Kidney capillary endothelial cell (primary cell): ENCODE results near the gene TCHP.
A peak's percentile ranks its signal among the peaks of the same experiment; 100 is the strongest.

Source experiments
- DNase-seq: peaks from one replicate; pipeline ENCODE4 v3.0.0-alpha.2; 2018; ENCODE audit warnings: low spot score

TCHP gene

DNA sequence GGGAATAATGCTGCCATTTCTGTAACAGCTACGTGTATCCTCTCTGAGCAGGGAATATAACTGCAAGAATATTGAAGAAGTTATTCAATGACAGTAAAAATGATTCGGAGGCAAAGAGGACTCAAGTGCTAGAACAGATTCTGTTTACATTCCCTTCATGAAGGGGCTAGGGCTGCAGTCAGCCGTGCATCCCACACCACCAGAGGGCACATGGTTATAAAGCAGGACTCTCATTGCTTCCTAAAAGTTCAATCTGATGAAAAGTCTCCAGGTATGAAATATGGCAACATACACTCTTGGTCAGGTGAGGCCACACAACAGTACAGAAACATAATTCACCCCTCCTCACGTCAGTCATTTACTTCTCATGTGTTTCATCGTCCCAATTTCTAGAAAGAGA is 34.0 kb downstream of the TCHP start:
- no peak for DNase-seq

DNA sequence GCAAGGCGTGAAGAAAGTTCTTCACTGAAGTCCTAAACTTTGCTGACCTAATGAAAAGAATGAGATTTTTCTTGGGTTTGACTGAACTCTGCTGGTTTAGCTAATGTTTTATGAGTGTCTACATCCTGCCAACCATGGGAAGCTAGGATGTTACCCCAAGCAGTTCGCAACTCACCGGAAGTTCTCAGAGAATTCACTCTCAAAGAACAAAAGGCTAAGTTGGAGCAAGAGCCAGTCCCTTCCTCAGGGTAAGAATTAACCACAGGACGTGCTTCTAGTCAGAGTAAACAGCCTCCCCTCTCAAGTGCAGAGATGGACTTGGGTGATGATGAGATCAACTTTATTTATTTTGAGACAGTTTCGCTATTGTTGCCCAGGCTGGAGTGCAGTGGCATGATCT is 37.3 kb downstream of the TCHP start:
- DNase-seq, result peak; percentile 52

DNA sequence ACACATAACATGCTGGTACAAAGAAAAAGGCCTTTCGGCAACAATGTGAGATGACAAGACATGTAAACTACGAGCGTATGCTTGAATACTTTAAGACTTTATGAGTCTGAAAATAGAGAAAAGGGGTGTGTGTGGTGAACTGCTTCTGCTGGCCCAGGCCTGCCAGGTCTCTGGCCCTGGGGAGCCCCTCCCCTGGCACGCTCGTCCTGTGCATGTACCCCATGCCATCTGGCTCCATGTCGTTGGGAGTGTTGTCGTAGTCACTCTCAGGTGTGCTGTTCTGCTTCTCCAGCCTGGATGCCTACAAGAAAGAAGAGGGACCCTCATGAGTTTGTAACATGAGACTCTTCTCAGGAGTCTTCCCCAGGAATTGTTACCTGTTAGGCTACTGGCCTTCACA is 38.9 kb downstream of the TCHP start:
- DNase-seq, result no peak

DNA sequence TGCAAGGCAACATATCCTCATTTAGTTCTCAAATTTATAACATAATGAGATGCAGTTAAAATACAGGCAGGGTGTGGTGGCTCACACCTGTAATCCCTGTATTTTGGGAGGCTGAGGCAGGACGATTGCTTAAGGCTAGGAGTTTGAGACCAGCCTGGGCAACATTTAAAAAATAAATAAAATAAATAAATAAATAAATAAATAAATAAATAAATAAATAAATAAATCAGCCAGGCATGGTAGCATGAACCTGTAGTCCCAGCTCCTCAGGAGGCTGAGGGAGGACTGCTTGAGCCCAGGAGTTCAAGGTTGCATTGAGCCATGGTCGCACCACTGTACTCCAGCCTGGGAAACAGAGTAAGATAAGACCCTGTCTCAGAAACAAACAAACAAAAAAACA is 39.4 kb downstream of the TCHP start:
- no peak for DNase-seq

DNA sequence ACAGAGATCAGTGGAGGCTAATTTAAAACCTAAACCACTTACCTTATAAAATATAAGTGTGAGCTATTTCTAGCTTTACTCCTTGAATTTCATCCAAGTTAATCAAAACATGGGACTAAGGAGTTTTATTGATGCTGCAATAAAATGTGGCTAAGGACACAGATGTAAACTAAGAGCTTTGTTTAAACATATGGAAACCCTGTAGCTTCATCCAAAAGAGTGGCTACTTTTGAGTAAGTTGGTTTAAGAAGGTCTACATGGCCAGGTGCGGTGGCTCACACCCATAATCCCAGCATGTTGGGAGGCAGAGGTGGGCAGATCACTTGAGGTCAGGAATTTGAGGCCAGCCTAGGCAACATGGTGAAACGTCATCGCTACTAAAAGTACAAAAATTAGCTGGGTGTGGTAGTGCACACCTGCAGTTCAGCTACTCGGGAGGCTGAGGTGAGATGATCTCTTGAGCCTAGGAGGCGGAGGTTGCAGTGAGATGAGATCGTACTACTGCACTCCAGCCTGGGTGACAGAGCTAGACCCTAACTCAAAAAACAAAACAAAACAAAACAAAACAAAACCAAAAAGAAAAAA is 40.4 kb downstream of the TCHP start:
- no peak for DNase-seq

DNA sequence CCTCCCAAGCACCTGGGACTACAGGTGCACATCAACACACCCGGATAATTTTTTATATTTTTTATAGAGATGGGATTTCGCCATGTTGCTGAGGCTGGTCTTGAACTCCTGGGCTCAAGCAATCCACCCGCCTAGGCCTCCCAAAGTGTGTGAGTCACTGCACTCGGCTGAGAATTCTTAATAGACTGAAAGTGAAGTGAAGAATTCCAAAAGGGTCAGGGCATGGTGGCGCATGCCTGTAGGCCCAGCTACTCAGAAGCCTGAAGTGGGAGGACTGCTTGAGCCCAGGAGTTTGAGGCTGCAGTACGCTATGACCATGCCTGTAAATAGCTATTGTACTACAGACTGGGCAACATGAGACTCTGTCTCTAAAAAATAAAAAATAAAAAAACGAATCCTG is 43.7 kb downstream of the TCHP start:
- no peak for DNase-seq

DNA sequence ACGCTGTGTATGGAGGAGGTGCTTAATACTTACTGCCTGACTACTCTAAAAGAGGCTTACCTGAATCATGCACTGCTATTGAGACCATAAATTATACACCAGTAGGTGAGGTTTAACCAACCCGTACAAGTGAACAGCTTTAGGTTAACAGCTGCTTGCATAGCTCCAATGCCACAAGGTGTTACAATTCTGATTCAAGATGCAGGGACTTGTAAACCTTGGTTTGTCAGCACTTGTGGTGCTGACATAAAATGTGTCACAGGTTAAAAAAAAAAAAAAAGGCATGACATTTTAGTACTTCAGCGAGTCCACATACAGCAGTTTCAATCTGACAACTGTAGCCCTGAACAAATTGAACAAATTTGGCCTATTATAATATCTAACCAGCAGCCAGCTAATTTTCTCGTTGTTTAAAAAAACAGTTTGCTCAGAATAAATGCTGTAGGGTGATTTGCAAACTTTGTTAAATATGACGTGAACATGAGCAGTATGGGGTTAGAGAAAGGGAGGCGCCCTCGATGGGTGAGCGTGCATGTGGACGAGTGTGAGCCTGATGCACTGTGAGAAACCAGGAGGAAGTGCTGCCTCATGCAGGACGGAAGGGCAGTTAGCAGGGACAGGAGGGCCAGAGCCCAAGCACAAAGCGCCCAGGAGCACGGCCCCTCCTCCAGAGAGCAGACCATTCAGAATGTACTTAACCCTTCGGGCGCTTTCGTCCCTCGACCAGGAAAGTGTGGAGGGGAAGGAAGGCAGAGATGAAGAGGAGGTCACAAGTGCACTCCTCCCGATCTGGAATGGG is 44.7 kb downstream of the TCHP start:
- peak; percentile 89 for DNase-seq

DNA sequence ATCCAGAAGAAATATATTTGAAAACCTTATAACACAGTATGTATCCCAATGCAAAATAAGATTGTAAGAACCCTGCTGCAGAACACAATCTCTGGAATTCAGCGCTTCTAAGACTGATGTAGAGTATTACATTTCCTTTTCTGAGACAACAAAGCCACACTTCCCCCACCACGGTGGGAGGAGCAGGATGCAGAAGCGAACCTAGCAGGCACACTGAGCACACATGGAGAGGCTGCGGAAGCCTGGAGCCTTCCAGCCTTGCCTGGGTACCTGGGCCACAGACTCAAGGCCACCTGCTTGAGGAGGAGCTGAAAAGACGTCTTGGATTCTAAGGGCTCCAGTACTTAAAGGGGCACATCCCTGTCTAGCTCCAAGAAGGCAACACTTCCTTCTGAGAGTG is 46.4 kb downstream of the TCHP start:
- peak; percentile 70 for DNase-seq

DNA sequence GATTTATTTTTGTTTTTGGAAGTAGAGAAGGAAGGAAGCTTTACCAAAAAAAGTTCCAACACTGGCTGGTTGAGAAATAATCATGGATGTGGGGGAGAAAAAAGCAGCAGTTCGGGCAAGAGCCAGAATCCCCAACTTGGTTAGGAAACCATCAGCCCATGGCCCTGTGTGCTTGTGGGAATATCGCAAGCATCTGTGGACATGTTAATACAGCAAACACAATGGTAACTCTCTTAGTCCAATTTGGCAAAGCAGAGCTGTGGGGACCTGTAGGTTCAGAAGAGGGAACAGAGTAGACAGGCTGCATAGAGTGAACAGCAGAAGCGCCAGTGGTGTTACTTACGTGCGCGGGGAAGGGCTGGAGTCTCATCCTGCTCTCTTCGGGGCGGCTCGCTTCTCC is 46.8 kb downstream of the TCHP start:
- no peak for DNase-seq

DNA sequence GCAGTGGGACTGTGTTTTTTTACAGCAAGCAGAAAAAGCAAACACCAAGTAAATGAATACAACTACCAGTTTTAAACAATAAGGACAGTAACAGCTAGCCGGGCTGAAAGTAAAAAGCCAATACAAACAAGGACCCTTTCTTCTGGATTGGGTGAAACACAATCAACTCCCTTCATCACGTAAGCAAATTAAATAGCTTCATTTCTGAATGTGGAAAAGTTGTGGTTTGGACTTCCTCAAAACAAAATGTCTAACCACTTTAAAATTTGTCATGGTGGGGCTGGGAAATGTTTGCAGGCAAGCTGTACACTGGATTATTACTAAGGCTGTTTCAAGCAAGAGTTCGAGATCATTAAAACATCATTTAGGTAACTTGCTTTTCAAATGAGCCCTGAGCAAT is 47.4 kb downstream of the TCHP start:
- DNase-seq, result no peak

DNA sequence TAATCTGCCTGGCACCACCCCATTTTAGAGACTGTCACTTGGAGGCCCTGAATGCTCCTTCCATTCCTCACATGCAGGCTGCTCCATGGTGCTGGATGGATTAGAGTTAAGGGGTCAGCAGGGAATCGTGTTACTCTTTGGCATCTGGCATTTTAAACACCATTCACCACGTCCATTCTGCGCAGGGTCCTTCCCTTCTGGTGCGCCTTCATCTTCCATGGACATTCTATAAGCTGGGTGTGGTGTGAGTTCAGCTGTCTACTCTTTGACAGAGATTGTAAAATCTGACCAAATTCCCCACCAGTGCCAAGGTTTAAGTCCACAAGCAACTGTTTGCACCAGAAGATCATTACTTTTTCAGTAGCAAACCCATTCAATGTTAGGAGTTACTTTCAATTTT is 48.3 kb downstream of the TCHP start:
- DNase-seq, result no peak

DNA sequence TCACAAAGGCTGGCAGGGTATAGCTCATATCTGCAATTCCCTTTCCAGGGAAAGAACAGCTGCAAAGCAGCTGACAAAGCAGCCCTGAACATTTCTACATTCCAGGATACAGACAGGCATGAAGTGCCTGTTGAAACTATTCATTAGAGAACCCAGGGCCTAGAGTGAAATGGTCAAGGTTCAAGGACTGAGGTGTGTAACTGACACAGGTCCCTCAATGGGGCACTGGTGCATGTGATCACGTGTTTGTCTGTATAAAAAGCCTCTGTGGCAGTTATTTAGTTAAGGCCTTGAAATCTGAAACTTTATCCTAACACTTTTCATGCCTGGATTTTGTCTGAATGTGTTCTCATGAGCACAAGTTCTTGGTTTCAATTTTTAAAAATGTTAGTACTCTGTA is 49.0 kb downstream of the TCHP start:
- DNase-seq, result no peak

DNA sequence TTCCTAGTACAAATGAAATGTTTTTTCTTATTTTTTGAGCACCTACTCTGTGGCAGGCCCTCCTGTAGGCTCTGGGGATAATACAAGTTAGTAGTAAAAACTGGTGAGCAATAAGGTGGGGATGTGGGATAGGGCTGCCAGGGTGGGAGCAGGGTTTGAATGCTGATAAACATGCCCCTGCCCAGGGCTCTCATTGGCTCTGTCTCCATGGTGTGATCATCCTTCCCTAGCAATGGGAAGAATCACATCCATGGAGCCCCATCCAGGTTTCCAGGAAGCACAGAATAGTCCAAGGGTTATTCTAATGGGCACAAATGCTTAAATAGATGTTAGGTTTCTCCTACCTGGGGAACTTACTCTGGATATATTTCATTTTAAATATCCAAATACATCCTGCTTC is 50.6 kb downstream of the TCHP start:
- no peak for DNase-seq

DNA sequence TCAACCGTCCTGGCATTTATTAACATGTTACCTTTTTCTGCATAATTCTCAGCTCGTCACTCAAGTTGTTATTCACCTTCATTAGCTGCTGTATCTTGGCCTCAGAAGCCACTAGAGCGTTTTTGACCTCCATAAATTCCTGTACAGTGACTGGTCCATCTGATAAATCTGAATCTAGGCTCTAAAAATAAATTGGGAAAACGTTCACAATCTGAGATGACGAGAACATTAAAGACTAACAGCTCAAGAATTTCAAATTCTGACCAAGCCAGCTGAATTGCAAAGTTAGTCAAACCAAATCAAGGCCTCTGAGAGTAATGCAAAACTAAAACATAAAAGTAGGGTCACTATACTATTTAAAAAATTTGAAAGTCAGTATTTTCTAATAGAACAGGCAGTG is 51.1 kb downstream of the TCHP start:
- DNase-seq, result no peak

DNA sequence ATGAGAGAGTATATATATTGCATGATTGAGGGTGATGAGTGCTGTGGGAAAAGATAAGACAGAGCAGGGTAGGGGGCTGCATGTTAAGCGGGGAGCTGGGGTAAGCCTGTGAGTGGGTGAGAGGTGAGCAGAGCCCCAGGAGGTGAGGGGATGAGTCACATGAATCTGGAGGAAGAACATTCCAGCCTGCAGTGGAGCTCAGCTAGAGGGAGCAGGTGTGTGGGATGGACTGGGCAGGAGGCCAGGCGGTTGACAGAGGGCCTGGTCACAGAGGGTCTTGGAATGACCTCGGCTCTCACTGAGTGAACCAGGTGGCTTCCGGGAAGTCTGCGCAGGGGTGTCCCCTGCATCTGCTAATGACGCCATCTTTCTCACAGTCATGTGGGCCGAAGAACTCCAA is 51.7 kb downstream of the TCHP start:
- no peak for DNase-seq

DNA sequence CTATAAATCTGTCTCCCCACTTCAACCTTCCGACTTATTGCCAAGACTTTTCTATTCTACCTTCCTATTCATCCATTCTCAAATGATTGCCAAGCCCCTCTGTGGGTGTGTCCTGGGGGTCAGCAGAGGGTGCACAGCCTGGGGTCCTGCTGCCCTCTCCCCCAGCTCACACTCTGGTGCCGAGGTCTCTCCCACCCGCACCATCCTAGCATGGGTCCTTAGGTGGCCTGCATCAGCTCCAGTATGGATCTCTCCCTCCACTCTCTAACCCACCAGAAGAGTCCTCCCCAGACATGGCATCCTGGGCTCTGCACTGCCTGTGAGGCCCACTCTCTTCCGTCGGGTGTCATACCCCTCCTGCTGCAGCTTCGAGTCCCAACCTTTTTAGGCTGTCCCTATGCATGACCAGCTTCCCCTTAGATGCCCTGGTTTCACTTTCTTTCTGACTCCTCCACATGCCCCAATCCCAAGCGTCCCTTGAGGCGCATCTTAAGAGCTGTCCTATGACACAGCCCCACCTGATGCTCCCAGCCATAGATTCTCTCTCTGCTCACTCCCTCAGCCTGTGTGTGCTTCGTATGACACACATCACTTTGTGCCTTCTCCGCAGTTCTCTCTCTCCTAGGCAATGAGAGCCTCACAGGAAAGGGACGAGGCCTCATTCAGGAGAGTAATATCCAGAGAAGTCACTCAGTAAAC is 52.2 kb downstream of the TCHP start:
- no peak for DNase-seq

DNA sequence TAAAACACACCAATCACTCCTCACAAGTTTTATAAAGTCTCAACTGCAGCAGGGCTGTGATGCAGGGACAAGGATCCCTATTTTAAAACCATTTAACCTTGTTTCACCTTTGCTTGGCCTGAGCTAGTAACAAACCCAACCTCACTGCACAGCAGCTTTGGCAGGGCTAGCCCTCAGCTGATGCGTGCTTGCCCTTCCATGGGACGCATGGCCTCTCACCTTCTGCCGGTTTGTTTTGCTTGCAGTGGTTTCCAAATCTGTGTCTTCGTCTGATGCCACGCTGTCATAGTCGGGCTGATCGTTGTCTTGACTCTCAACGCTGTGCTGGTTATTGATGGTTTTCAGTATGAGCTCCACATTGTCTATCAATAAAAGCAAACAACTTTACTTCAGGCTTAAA is 52.8 kb downstream of the TCHP start:
- DNase-seq, result no peak

DNA sequence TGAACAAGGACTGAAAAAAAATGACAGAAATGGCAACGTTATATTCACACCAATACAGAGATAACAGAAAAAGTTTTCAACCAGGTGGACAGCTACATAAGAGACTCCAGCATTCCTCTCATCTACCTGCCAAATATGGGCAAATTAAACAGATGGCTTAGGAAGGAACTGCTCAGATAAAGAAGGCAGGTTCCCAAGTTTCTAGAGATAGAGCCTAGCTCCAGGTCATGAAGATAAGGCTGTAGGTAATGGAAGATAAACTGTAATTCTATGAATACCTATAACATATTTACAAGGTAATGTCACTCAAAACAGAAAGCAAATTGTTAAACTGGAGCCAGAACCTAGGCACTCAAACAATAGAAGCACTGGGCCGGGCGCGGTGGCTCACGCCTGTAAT is 53.6 kb downstream of the TCHP start:
- DNase-seq, result no peak

DNA sequence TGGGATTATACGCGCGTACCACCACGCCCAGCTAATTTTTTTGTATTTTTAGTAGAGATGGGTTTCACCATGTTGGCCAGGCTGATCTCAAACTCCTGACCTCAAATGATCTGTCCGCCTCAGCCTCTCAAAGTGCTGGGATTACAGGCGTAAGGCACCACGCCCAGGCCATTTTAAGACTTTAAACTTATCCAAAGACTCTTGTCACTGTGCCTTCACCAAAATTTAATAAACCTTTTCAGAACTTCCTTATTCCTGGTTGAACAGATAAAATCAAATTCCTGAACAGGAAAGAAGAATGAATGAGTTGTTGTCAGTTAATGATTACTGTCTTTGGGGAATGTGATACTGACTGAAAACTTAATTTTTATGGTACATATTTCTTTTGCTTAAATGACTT is 58.3 kb downstream of the TCHP start:
- no peak for DNase-seq

DNA sequence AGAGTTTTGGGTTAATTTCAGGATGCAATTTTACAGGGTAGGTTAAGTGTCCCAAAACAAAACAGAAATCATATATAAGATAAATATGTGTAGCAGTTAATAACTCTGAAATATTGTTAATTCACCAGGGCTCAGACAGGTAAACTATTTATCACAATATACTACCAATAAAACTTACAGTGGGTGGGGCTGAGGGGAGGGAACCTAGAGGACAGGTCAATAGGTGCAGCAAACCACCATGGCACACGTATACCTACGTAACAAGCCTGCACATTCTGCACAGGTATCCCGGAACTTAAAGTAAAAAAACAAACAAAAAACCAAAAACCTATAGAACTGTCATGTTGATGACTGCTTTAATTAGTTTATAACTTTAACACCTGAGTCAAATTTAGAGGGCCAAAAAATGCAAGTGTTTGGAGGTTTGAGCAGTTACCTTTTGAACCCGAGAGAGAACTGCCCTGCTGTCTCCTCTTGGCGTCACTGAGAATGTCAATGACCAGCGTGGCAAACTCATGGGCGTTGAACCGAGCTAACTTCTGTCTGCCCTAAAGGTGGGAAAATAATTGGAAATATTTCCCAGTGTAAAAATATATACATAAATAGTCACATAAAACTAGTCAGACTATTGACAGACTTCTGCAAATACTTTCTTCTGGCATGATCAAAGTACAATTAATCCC is 59.5 kb downstream of the TCHP start:
- DNase-seq, result no peak

DNA sequence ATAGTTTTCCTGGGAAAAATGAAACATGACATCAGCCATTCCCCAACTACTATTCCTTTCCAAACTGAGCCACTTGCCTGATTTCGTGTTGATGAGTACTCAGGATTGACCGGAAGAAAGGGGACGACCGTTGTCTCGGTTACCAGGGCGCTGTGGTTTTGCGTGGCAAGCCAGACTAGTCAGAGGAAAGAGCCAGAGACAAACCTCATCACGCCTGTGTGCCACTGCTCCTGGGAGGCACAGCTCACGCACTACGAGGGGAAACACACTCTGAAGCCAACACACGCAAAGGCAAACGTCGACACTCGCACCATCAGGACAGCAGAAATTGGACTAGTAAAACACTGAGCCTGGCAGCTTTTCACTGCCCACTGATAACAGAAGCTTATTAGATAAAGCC is 61.1 kb downstream of the TCHP start:
- DNase-seq, result no peak

DNA sequence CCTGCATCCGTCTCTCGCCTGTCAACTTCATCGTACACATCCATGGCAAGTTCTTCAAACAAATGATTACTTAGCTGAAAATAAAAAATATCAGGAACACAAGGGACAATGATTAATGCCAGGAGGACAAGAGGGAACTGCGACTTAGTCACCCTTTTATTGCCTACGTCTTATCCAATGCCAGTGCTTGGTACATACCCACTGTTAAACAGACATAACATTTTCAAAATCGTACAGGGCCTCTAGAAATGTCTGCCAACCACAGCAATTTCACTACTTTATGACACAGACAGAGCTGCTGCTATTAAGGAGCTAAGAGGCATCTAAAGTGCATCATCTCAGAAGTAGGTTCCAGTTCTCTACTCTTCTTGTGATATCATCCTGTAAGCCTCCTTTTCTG is 61.5 kb downstream of the TCHP start:
- DNase-seq, result no peak

DNA sequence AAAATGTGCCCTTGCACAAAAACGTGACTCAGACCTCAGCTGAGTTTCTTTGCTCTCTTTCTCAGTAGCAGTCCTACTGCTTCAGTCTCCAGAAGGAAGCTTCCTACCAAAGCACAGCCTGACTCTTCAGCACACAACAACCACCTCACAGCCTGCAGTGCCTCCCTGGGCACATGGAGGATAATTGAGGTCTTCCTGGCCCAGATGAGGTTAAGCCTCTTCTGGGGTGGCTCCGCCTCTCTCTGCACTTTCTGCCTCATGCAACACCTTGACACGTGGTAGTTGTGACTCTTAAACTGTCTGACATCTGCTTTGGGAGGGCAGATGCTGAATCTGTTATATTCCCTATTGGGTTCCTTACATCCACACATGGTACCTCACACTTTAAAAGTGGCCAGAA is 62.3 kb downstream of the TCHP start:
- no peak for DNase-seq
